Liver (tissue), 3 donors: ENCODE results near the gene SELENOI.

Source experiments
- CTCF ChIP-seq: fragments of 150-350 bp; IDR thresholded peaks from 2 replicates; pipeline ENCODE4 v1.5.1; 2017; ENCODE audit warnings: improper control_type of control experiment, low read depth, low read length; ENCODE audit not compliant: missing input control
- GABPA ChIP-seq, 2 donors: IDR thresholded peaks in 1 of 2; conservative IDR thresholded peaks in 1 of 2; 2 replicates each; pipeline ENCODE4 v1.6.1; 2016; ENCODE audit warnings: antibody characterized with exemption in 2 of 2, mild to moderate bottlenecking in 1 of 2, moderate library complexity in 1 of 2
- REST ChIP-seq: IDR thresholded peaks from 2 replicates; pipeline ENCODE4 v1.6.1; 2016; ENCODE audit warnings: antibody characterized with exemption, mild to moderate bottlenecking
- TAF1 ChIP-seq: conservative IDR thresholded peaks from 2 replicates; pipeline ENCODE4 v1.6.1; 2016; ENCODE audit warnings: antibody characterized with exemption, mild to moderate bottlenecking
- TF ChIP-seq, protein P1 (sequence below): IDR thresholded peaks from 2 replicates; pipeline ENCODE4 v1.6.1; 2016; ENCODE audit warnings: antibody characterized with exemption
- donor health status: healthy.
- donor health status: healthy.

- TF ChIP-seq CTCF, result no peak
- TF ChIP-seq TAF1, result no peak
- no peak for TF ChIP-seq REST
- TF ChIP-seq GABPA (IDR thresholded peaks at IDR 0.05 in 1 of 2, conservative IDR thresholded peaks at IDR 0.05 in 1 of 2), result no peak
- TF ChIP-seq, protein P1, sequence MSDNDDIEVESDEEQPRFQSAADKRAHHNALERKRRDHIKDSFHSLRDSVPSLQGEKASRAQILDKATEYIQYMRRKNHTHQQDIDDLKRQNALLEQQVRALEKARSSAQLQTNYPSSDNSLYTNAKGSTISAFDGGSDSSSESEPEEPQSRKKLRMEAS, result no peak
Measured at GRCh38 chr2:26337298-26337697, 8.6 kb upstream of the SELENOI start.
